Pancreas (tissue), 10 donors: ENCODE results near the gene GEMIN8. TPM values are rescaled to one million over a fixed set of nuclear protein-coding genes. Genes with fewer than 3 reads are reported as not detected.
A peak's percentile ranks its signal among the peaks of the same experiment; 100 is the strongest.

Experiments used
- ATAC-seq, 4 donors: fragments of 200-7000 bp; cut with Tn5 transposase; one replicate each; pipeline versions ENCODE4 v1.8.0 to v1.9.1; 2020; ENCODE audit warnings: mild to moderate bottlenecking in 4 of 4, moderate library complexity in 4 of 4
- DNase-seq, 6 donors: peaks; one replicate each; pipeline ENCODE4 v3.0.0-alpha.2; 2020
- FAIRE-seq: peaks from 2 replicates; lab custom pipeline; 2012; peaks lifted over from hg19 to GRCh38; lab: Jason Lieb, UNC
- H3K27ac ChIP-seq, 4 donors: fragments of 200-600 bp; sonication (generic); 1 replicate in 3 of 4; 2 replicates in 1 of 4; pipeline versions ENCODE4 v1.5.0 to v1.8.0; 2020
- H3K27me3 ChIP-seq, 4 donors: fragments of 200-600 bp; one replicate each; pipeline ENCODE4 v1.8.0; 2021
- H3K36me3 ChIP-seq, 3 donors: fragments of 200-600 bp; sonication (generic) in 1 of 3; one replicate each; pipeline versions ENCODE4 v1.5.0 to v1.8.0; 2020 to 2021
- H3K4me1 ChIP-seq, 3 donors: fragments of 200-600 bp; one replicate each; pipeline ENCODE4 v1.8.0; 2021
- H3K4me3 ChIP-seq, 4 donors: fragments of 200-600 bp; sonication (generic) in 2 of 4; one replicate each; pipeline versions ENCODE4 v1.5.0 to v1.8.0; 2020 to 2021
- H3K9me3 ChIP-seq, 4 donors: fragments of 200-600 bp; one replicate each; pipeline ENCODE4 v1.8.0; 2021
- WGBS, 2 donors: extraction: QIAGEN DNeasy Blood & Tissue Kit; methylation state at CpG; one replicate each; pipeline ENCODE4 v1.1.7; 2013; 5-methylcytosine and 5-hydroxymethylcytosine counted together
- intact Hi-C, 3 donors: fragments of 100-400 bp; cut with DNase I; formaldehyde crosslinking; loops; one replicate each; pipeline versions ENCODE4 v1.11.1 to v1.14.2; 2022
- polyA plus RNA-seq, 2 donors: library from polyadenylated mRNA; stranded (reverse); fragments of 200-250 nt; gene quantifications; one replicate each; pipeline ENCODE4 v1.2.3, GENCODE V29; 2013
- total RNA-seq, 6 donors: library from RNA; stranded (reverse); fragmentation: NEBNext Ultra II Directional in 4 of 6; extraction: Animal tissue kit (Norgen Biotek cat#: 25700) in 4 of 6; gene quantifications; one replicate each; pipeline versions ENCODE4 v1.2.1 to v1.2.4, GENCODE V29; 2021 to 2023
- TF ChIP-seq, protein P1 (sequence below), 4 donors: fragments of 200-600 bp; sonication (generic) in 3 of 4; IDR thresholded peaks; one replicate each; pipeline versions ENCODE4 v1.5.0 to v1.8.0; 2021; ENCODE audit warnings: antibody characterized with exemption in 4 of 4
- donor health status: healthy with polysubstance abuse.
- donor health status: DM: no; HTN: no; CAD: no; lungs with moderate emphysema.
- donor health status: DM: no; HTN: no; CAD: no.
- donor health status: control.
- donor health status: control.
- donor health status: Bipolar disorder and iron deficiency.
- donor health status: DM: yes; HTN: yes; CAD: no.
- donor health status: DM: no; HTN: no; CAD: no.
- donor health status: DM: no; HTN: no; CAD: no.
- donor health status: DM: yes; HTN: yes; CAD: no.

The GEMIN8 gene
- total and polyA plus RNA-seq, 8 donors: 8.8 to 24.4 (median 12.2) TPM

DNA sequence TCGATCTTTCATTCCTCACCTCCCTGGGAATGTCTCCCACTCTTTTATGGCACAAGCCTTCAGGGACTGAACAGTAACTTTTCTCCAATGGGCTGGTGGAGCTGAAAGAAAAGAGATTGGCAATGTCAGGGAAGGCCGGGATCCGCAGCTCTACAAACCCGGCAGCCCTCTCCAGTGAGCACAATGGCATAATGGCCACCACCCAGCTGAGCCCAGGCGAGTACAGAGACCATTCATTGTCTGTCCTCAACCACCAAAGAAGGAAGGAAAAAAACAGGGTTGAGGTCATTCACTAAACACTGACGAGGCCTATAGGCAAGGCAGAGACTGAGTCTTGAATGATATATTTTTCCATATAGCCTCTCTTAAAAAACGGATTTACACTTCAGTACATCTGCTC lies 3.6 kb downstream of the GEMIN8 start:
- no peaks in the 10 kb centered on the region for H3K36me3 ChIP-seq
- H3K27me3 ChIP-seq: peaks cover 0 to 3% (median 0%) of the 10 kb centered on the region in 4 donors
- no peak overlapping the region for H3K4me3 ChIP-seq
- peaks cover 6 to 13% (median 10%) of the 10 kb centered on the region in 3 donors for H3K4me1 ChIP-seq
- H3K9me3 ChIP-seq: no peaks in the 10 kb centered on the region
- TF ChIP-seq, protein P1, sequence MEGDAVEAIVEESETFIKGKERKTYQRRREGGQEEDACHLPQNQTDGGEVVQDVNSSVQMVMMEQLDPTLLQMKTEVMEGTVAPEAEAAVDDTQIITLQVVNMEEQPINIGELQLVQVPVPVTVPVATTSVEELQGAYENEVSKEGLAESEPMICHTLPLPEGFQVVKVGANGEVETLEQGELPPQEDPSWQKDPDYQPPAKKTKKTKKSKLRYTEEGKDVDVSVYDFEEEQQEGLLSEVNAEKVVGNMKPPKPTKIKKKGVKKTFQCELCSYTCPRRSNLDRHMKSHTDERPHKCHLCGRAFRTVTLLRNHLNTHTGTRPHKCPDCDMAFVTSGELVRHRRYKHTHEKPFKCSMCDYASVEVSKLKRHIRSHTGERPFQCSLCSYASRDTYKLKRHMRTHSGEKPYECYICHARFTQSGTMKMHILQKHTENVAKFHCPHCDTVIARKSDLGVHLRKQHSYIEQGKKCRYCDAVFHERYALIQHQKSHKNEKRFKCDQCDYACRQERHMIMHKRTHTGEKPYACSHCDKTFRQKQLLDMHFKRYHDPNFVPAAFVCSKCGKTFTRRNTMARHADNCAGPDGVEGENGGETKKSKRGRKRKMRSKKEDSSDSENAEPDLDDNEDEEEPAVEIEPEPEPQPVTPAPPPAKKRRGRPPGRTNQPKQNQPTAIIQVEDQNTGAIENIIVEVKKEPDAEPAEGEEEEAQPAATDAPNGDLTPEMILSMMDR (IDR thresholded peaks at IDR 0.05): no peak
- H3K27ac ChIP-seq: no peak overlapping the region
- ATAC-seq (no peak), FAIRE-seq (no peak), DNase-seq (no peak)
- intact Hi-C loops: no loop called here
- WGBS, 2 donors: 64 to 82% methylated on average over 7 of the region's 7 CpGs

DNA sequence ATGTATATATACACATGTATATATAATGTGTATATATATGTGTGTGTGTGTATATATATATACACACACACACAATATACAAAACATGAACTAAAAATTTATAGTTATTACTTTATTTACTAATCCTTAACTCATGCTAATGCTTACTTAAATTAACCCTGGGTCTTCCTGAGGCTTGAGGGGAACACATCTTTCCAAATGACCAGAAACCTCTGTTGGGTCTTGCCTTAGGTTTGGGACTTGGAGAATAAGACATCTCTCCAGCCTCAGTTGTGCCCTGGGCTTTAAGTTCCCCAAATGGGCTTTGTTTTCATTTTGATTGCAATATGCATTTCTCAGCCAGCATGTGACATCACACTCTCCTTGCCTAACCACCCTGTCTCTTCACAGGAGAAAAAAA lies 7.7 kb downstream of the GEMIN8 start:
- DNase-seq: no peak
- intact Hi-C loops: no loop called here
- no peak for ATAC-seq
- H3K9me3 ChIP-seq: no peaks in the 10 kb centered on the region
- H3K27me3 ChIP-seq: peaks cover 0 to 3% (median 0%) of the 10 kb centered on the region in 4 donors
- TF ChIP-seq, protein P1 (IDR thresholded peaks at IDR 0.05): no peak
- FAIRE-seq: peak; percentile 96
- no peak overlapping the region for H3K27ac ChIP-seq
- H3K4me1 ChIP-seq: peaks cover 0 to 4% (median 0%) of the 10 kb centered on the region in 3 donors
- H3K4me3 ChIP-seq: no peak overlapping the region
- H3K36me3 ChIP-seq: peaks cover 0 to 12% (median 0%) of the 10 kb centered on the region in 3 donors

DNA sequence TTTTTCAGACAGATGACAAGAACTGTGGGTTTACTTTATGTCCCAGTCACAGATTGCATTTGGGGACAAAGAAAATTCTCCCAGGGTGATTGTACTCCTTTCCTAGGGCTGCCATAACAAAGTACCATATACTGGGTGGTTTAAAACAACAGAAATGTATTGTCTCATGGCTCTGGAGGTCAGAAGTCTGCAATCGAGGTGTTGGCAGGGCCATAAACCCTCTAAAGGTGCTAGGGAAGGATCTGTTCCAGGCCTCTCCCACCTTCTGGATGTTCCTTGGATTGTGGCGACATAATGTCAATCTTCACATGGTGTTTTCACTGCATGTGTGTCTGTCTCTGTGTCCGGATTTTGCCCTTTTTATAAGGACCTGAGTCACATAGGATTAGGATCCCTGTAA lies 12.3 kb downstream of the GEMIN8 start:
- 88 to 90% methylated on average over 3 of the region's 3 CpGs for WGBS, 2 donors
- ATAC-seq (no peak), DNase-seq (no peak), FAIRE-seq (no peak)
- no peaks in the 10 kb centered on the region for H3K9me3 ChIP-seq
- no peak overlapping the region for H3K4me3 ChIP-seq
- H3K36me3 ChIP-seq: peaks cover 0 to 19% (median 3%) of the 10 kb centered on the region in 3 donors
- no peak overlapping the region for H3K27ac ChIP-seq
- H3K27me3 ChIP-seq: no peaks in the 10 kb centered on the region
- intact Hi-C loops: no loop called here
- H3K4me1 ChIP-seq: no peaks in the 10 kb centered on the region
- TF ChIP-seq, protein P1 (IDR thresholded peaks at IDR 0.05): no peak

DNA sequence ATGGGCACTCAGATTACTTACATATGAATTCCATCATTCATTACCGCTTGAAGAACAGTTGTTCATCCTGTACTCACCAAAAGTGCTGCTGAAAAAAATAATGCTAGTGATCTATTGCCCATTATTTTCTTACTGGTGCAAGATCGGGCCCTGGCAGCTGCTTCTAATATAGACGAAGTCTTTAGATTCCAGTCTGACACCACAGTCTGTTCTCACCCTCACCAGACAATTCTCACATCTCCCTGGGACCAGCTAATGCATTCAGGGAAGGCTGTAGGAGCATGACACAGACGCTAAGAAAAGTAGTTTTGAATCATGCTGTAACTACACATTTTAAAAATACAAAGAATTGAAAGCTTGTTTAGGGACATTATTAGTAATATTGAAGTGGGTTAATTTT lies 13.8 kb downstream of the GEMIN8 start:
- intact Hi-C loops: no loop called here
- Histone ChIP-seq H3K27me3 (no peaks in the 10 kb centered on the region), H3K4me3 (no peak overlapping the region), H3K27ac (no peak overlapping the region), H3K9me3 (no peaks in the 10 kb centered on the region), H3K36me3 (peaks cover 0 to 19% (median 3%) of the 10 kb centered on the region in 3 donors), H3K4me1 (no peaks in the 10 kb centered on the region)
- WGBS, 2 donors: 83 to 92% methylated on average over 4 of the region's 4 CpGs
- DNase-seq (no peak), ATAC-seq (no peak), FAIRE-seq (no peak)
- TF ChIP-seq, protein P1 (IDR thresholded peaks at IDR 0.05): no peak

DNA sequence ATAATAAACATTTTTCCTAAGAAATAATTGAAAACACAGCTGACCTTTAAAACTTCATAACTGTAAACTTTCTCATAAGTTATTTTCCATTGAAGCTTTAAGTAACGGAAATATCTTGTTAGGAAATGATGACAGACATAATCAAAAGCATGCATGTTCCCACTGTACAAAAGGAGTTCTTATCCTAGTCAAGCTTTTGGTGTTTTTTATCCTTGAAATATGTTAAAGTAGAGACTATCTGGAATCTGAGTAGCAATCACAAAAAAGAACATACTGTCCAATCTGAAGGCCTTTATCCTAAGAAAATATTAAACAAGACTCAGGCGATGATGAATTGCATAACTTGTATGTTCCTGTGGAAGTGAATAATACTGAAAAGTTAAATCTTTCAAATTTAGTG lies 14.4 kb downstream of the GEMIN8 start:
- FAIRE-seq: no peak
- H3K36me3 ChIP-seq: peaks cover 0 to 19% (median 3%) of the 10 kb centered on the region in 3 donors
- no peak overlapping the region for H3K4me3 ChIP-seq
- no peak for DNase-seq
- no peak for ATAC-seq
- H3K9me3 ChIP-seq: no peaks in the 10 kb centered on the region
- intact Hi-C loops: no loop called here
- 77 to 85% methylated on average over 2 of the region's 2 CpGs for WGBS, 2 donors
- TF ChIP-seq, protein P1 (IDR thresholded peaks at IDR 0.05): no peak
- no peak overlapping the region for H3K27ac ChIP-seq
- H3K27me3 ChIP-seq: no peaks in the 10 kb centered on the region
- no peaks in the 10 kb centered on the region for H3K4me1 ChIP-seq
